ENCODE measurements around the gene S100A6.
"Not testable (repeated sequence)": the region's sequence is repeated elsewhere in the genome, so short reads cannot be mapped to it uniquely, and the experiment has no call there.

Gene S100A6

GRCh38 chr1:153531638-153532037 is 4.2 kb downstream of the S100A6 start:
- DNase-seq (ENCODE audit: low spot score): no peak

- DNase-seq (ENCODE audit: low spot score): no peak
Measured at GRCh38 chr1:153527683-153528040, 8.1 kb downstream of the S100A6 start.

- DNase-seq (ENCODE audit: low spot score): no peak
Measured at GRCh38 chr1:153527023-153527682, 8.6 kb downstream of the S100A6 start.

GRCh38 chr1:153526132-153526543 is 9.7 kb downstream of the S100A6 start:
- DNase-seq (ENCODE audit: low spot score): peak; percentile 28

GRCh38 chr1:153525088-153525728 is 10.6 kb downstream of the S100A6 start:
- DNase-seq (ENCODE audit: low spot score): no peak

- not testable (repeated sequence) for DNase-seq (ENCODE audit: low spot score)
Measured at GRCh38 chr1:153522353-153523048, 13.3 kb downstream of the S100A6 start.

GRCh38 chr1:153521808-153522207 is 14.0 kb downstream of the S100A6 start:
- DNase-seq (ENCODE audit: low spot score): not testable (repeated sequence)

- DNase-seq (ENCODE audit: low spot score): no peak
Measured at GRCh38 chr1:153520818-153521476, 14.8 kb downstream of the S100A6 start.

- DNase-seq (ENCODE audit: low spot score): not testable (repeated sequence)
Measured at GRCh38 chr1:153520137-153520691, 15.6 kb downstream of the S100A6 start.

GRCh38 chr1:153519242-153519641 is 16.5 kb downstream of the S100A6 start:
- DNase-seq (ENCODE audit: low spot score): no peak

- DNase-seq (ENCODE audit: low spot score): peak; percentile 21
Measured at GRCh38 chr1:153515504-153516394, 20.0 kb downstream of the S100A6 start.

- DNase-seq (ENCODE audit: low spot score): no peak
Measured at GRCh38 chr1:153513666-153514065, 22.1 kb downstream of the S100A6 start.

GRCh38 chr1:153513023-153513422 is 22.8 kb downstream of the S100A6 start:
- DNase-seq (ENCODE audit: low spot score): no peak

GRCh38 chr1:153510984-153511410 is 24.8 kb downstream of the S100A6 start:
- peak; percentile 85 for DNase-seq (ENCODE audit: low spot score)

- DNase-seq (ENCODE audit: low spot score): peak; percentile 67
Measured at GRCh38 chr1:153509729-153510354, 25.9 kb downstream of the S100A6 start.

GRCh38 chr1:153509036-153509435 is 26.8 kb downstream of the S100A6 start:
- DNase-seq (ENCODE audit: low spot score): no peak

GRCh38 chr1:153507926-153508583 is 27.7 kb downstream of the S100A6 start:
- DNase-seq (ENCODE audit: low spot score): no peak

- DNase-seq (ENCODE audit: low spot score): no peak
Measured at GRCh38 chr1:153506831-153507413, 28.9 kb downstream of the S100A6 start.

GRCh38 chr1:153506386-153506785 is 29.4 kb downstream of the S100A6 start:
- DNase-seq (ENCODE audit: low spot score): no peak

- DNase-seq (ENCODE audit: low spot score): no peak
Measured at GRCh38 chr1:153505576-153505975, 30.2 kb downstream of the S100A6 start.
